Astrocyte of the spinal cord (primary cell): ENCODE data around the gene CALHM4.

Source experiments
- DNase-seq: peaks from one replicate; pipeline ENCODE4 v3.0.0; 2011; ENCODE audit warnings: low read depth, low spot score
- H3K4me3 ChIP-seq: 2 replicates; pipeline ENCODE4 v1.5.1; 2011; ENCODE audit warnings: low read depth, mild to moderate bottlenecking, low read length, moderate library complexity
- CTCF ChIP-seq: IDR thresholded peaks from 2 replicates; pipeline ENCODE4 v1.5.1; 2012; ENCODE audit warnings: low read depth, mild to moderate bottlenecking, low read length, inconsistent platforms
- in situ Hi-C: cut with HindIII; loops from 2 replicates; pipeline ENCODE4 v1.10.0; 2017; ENCODE audit warnings: low sequenced_read_pairs

Gene CALHM4

GRCh38 chr6:116528133-116528532 lies 25.4 kb upstream of the CALHM4 start:
- H3K4me3 ChIP-seq: no peak overlapping the region
- DNase-seq: no peak
- no peak for TF ChIP-seq CTCF
- in situ Hi-C loops: no loop called here

GRCh38 chr6:116528780-116529179 lies 24.8 kb upstream of the CALHM4 start:
- no peak for TF ChIP-seq CTCF
- peak; percentile 7 for DNase-seq
- no peak overlapping the region for H3K4me3 ChIP-seq
- in situ Hi-C loops: no loop called here

GRCh38 chr6:116529466-116530290 lies 23.9 kb upstream of the CALHM4 start:
- TF ChIP-seq CTCF: no peak
- DNase-seq: no peak
- no peak overlapping the region for H3K4me3 ChIP-seq
- in situ Hi-C loops: no loop called here

- in situ Hi-C loops: no loop called here
- TF ChIP-seq CTCF: no peak
- no peak overlapping the region for H3K4me3 ChIP-seq
- peak; percentile 53 for DNase-seq
These were observed 23.1 kb upstream of the CALHM4 start for GRCh38 chr6:116530436-116530835.

GRCh38 chr6:116531675-116532570 lies 21.6 kb upstream of the CALHM4 start:
- peak; percentile 81 for DNase-seq
- in situ Hi-C loops: no loop called here
- no peak overlapping the region for H3K4me3 ChIP-seq
- TF ChIP-seq CTCF: peak; percentile 72

GRCh38 chr6:116533233-116533957 lies 20.2 kb upstream of the CALHM4 start:
- peak; percentile 16 for TF ChIP-seq CTCF
- no peak overlapping the region for H3K4me3 ChIP-seq
- no peak for DNase-seq
- in situ Hi-C loops: no loop called here
